Astrocyte of the spinal cord (primary cell): ENCODE data around the gene ABTB2.
A peak's percentile ranks its signal among the peaks of the same experiment; 100 is the strongest.

Experiments
- DNase-seq: peaks from one replicate; pipeline ENCODE4 v3.0.0; 2011; ENCODE audit warnings: low read depth, low spot score
- H3K4me3 ChIP-seq: 2 replicates; pipeline ENCODE4 v1.5.1; 2011; ENCODE audit warnings: low read depth, mild to moderate bottlenecking, low read length, moderate library complexity
- in situ Hi-C: cut with HindIII; loops from 2 replicates; pipeline ENCODE4 v1.10.0; 2017; ENCODE audit warnings: low sequenced_read_pairs
- TF ChIP-seq, protein P1 (sequence below): IDR thresholded peaks from 2 replicates; pipeline ENCODE4 v1.5.1; 2012; ENCODE audit warnings: low read depth, mild to moderate bottlenecking, low read length, inconsistent platforms

ABTB2 gene

GRCh38 chr11:34332524-34332923 lies 25.3 kb downstream of the ABTB2 start:
- DNase-seq, result no peak
- in situ Hi-C loops, result no loop called here
- no peak overlapping the region for H3K4me3 ChIP-seq
- TF ChIP-seq, protein P1, sequence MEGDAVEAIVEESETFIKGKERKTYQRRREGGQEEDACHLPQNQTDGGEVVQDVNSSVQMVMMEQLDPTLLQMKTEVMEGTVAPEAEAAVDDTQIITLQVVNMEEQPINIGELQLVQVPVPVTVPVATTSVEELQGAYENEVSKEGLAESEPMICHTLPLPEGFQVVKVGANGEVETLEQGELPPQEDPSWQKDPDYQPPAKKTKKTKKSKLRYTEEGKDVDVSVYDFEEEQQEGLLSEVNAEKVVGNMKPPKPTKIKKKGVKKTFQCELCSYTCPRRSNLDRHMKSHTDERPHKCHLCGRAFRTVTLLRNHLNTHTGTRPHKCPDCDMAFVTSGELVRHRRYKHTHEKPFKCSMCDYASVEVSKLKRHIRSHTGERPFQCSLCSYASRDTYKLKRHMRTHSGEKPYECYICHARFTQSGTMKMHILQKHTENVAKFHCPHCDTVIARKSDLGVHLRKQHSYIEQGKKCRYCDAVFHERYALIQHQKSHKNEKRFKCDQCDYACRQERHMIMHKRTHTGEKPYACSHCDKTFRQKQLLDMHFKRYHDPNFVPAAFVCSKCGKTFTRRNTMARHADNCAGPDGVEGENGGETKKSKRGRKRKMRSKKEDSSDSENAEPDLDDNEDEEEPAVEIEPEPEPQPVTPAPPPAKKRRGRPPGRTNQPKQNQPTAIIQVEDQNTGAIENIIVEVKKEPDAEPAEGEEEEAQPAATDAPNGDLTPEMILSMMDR, result no peak

- no peak overlapping the region for H3K4me3 ChIP-seq
- DNase-seq, result no peak
- in situ Hi-C loops, result no loop called here
- TF ChIP-seq, protein P1, result no peak
These were observed 26.1 kb downstream of the ABTB2 start for GRCh38 chr11:34331736-34332135.

GRCh38 chr11:34331329-34331728 lies 26.5 kb downstream of the ABTB2 start:
- DNase-seq, result peak; percentile 86
- H3K4me3 ChIP-seq, result no peak overlapping the region
- in situ Hi-C loops, result no loop called here

GRCh38 chr11:34330653-34331052 lies 27.2 kb downstream of the ABTB2 start:
- TF ChIP-seq, protein P1, result no peak
- no peak overlapping the region for H3K4me3 ChIP-seq
- in situ Hi-C loops, result no loop called here
- DNase-seq, result no peak

More at GRCh38 chr11:34331329-34331728, 26.5 kb downstream of the ABTB2 start:
- TF ChIP-seq, protein P1, result no peak

DNA sequence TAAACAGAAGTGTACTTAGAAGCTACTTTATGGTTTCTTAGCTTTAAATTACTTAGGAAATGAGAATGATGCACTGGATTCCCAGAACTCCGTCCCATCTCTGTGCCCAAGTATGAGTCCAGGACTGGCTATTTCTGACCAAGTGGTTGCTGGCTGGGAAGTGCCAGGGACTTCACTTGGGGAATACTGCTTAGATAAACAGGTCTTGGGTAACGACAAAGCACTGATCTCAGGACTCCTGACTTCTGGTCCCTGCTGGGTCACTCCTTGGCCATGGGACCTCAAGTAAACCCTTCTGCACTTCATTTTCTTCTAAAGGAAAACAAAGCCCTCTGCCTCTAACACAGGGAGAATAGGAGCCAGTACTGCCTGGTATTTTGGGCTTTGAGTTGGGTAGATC lies 27.9 kb downstream of the ABTB2 start:
- DNase-seq, result no peak
- H3K4me3 ChIP-seq, result no peak overlapping the region
- TF ChIP-seq, protein P1, result no peak
- in situ Hi-C loops, result no loop called here

DNA sequence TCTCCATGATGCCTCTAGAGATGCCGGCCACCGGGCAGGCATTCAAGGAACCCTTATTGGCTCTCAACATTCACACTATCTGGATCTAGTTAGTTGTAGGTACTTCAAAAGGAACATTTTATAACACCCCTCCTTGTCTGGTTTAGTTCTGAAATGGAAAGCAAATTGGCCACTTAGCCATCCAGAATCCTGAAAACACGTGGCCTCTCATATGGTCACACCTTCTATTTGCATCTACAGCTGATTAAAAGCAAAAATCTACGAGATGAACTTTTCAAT lies 29.2 kb downstream of the ABTB2 start:
- no peak for DNase-seq
- TF ChIP-seq, protein P1, result no peak
- in situ Hi-C loops, result no loop called here
- H3K4me3 ChIP-seq, result no peak overlapping the region
